Tibial nerve (tissue), 4 donors: ENCODE measurements around the gene UNC45B. TPM values are rescaled to one million over a fixed set of nuclear protein-coding genes. Genes with fewer than 3 reads are reported as not detected.

Experiments
- total RNA-seq, 4 donors: library from RNA; depleted of rRNA; stranded (reverse); fragments of >200 nt; gene quantifications; one replicate each; pipeline ENCODE4 v1.1.0, GENCODE V29; 2016

The UNC45B gene
- total RNA-seq, 4 donors from 2014 or later = not detected

Other genes starting within 250 kb of the UNC45B start
- 1 to 10 TPM in 3 of 4 donors, under 1 TPM in 1; 0.90 to 7.5 (median 3.1) TPM for gene CCT6B, start 186.4 kb upstream of the UNC45B start, total RNA-seq
- gene ZNF830, start 186.3 kb upstream of the UNC45B start, total RNA-seq = 10 to 100 TPM in 1 of 4 donors, 1 to 10 TPM in 3; 5.1 to 14.7 (median 9.1) TPM
- gene LIG3, start 167.3 kb upstream of the UNC45B start, total RNA-seq = 10 to 100 TPM; 15.3 to 42.6 (median 37.0) TPM
- gene RFFL, start 84.1 kb upstream of the UNC45B start, total RNA-seq = 10 to 100 TPM; 10.8 to 41.3 (median 17.2) TPM
- gene RAD51D, start 28.0 kb upstream of the UNC45B start, total RNA-seq = 10 to 100 TPM in 2 of 4 donors, 1 to 10 TPM in 2; 7.5 to 19.8 (median 11.9) TPM
- not detected for gene FNDC8, start 26.2 kb upstream of the UNC45B start, total RNA-seq
- 10 to 100 TPM; 10.4 to 32.1 (median 17.1) TPM for gene NLE1, start 5.5 kb upstream of the UNC45B start, total RNA-seq
- gene SLC35G3, start 46.6 kb downstream of the UNC45B start, total RNA-seq = not detected
- gene SLFN5, start 95.3 kb downstream of the UNC45B start, total RNA-seq = 10 to 100 TPM; 21.2 to 22.4 (median 21.6) TPM
- 10 to 100 TPM; 46.3 to 55.8 (median 51.1) TPM for gene SLFN11, start 225.8 kb downstream of the UNC45B start, total RNA-seq